Measurements from ENCODE around the gene ACADSB.
A peak's percentile ranks its signal among the peaks of the same experiment; 100 is the strongest.

- no peak for TF ChIP-seq POLR2A (IDR thresholded peaks at IDR 0.05)
- peak in 1 of 6 experiments; percentile 10 for TF ChIP-seq CTCF (IDR thresholded peaks at IDR 0.05)
These were observed 35.6 kb downstream of the ACADSB start for GRCh38 chr10:123044391-123044790.
